HEK293 (cell line): Measurements from ENCODE around the gene SLC25A25.

Source experiments
- CTCF ChIA-PET: fragments of 350-600 bp; formaldehyde crosslinking; extraction: SDS; loops from one replicate; lab custom pipeline; 2021; ENCODE audit warnings: antibody characterized with exemption; lab: Yijun Ruan, JAX
- POLR2A ChIA-PET: fragments of 300-600 bp; formaldehyde crosslinking; extraction: SDS; loops from one replicate; lab custom pipeline; 2020; ENCODE audit warnings: antibody characterized with exemption, inconsistent platforms; lab: Yijun Ruan, JAX
- H3K27ac ChIP-seq: fragments of 200-500 bp; sonication (Bioruptor generic); 2 replicates; pipeline ENCODE4 v1.5.1; 2014; ENCODE audit warnings: low read depth, low read length, control low read depth, inconsistent platforms; ENCODE audit errors: extremely low read depth
- H3K36me3 ChIP-seq, 2 experiments: fragments of 200-500 bp in 1 of 2; sonication (Bioruptor generic) in 1 of 2; 1 replicate in 1 of 2; 2 replicates in 1 of 2; pipeline ENCODE4 v1.5.1; 2014 to 2017; ENCODE audit warnings: inconsistent platforms in 2 of 2, low read length in 2 of 2; ENCODE audit not compliant: control insufficient read depth in 2 of 2, insufficient read depth in 1 of 2
- H3K4me1 ChIP-seq: fragments of 200-500 bp; sonication (Bioruptor generic); 2 replicates; pipeline ENCODE4 v1.5.1; 2014; ENCODE audit warnings: mild to moderate bottlenecking, low read length, inconsistent platforms; ENCODE audit not compliant: control insufficient read depth, insufficient read depth
- H3K4me3 ChIP-seq: 2 replicates; pipeline ENCODE4 v1.5.1; 2011; ENCODE audit warnings: low read depth, mild to moderate bottlenecking, control low read depth, low read length, moderate library complexity
- H3K9me3 ChIP-seq: fragments of 200-500 bp; sonication (Bioruptor generic); 2 replicates; pipeline ENCODE4 v1.5.1; 2014; ENCODE audit warnings: low read depth, low read length, inconsistent platforms; ENCODE audit not compliant: control insufficient read depth, insufficient read depth
- ATF2 ChIP-seq: fragments of 450-650 bp; formaldehyde crosslinking; IDR thresholded peaks from 2 replicates; pipeline ENCODE4 v1.5.1; 2016; ENCODE audit warnings: missing biosample characterization, missing genetic modification characterization, low read depth
- BCL11B ChIP-seq: fragments of 450-650 bp; formaldehyde crosslinking; IDR thresholded peaks from 2 replicates; pipeline ENCODE4 v1.5.1; 2016; ENCODE audit warnings: low read depth, missing biosample characterization, missing genetic modification characterization
- EGR2 ChIP-seq: fragments of 450-650 bp; formaldehyde crosslinking; IDR thresholded peaks from 2 replicates; pipeline ENCODE4 v1.5.1; 2016; ENCODE audit warnings: low read depth, missing biosample characterization, missing genetic modification characterization
- KLF7 ChIP-seq: fragments of 450-650 bp; formaldehyde crosslinking; IDR thresholded peaks from 2 replicates; pipeline ENCODE4 v1.5.1; 2016; ENCODE audit warnings: missing biosample characterization, missing genetic modification characterization, borderline replicate concordance
- PBX3 ChIP-seq: sonication (generic); formaldehyde crosslinking; IDR thresholded peaks from 2 replicates; pipeline ENCODE4 v1.8.1; 2022; ENCODE audit warnings: mild to moderate bottlenecking, moderate library complexity, missing genetic modification reagents
- SP3 ChIP-seq: fragments of 450-650 bp; formaldehyde crosslinking; IDR thresholded peaks from 2 replicates; pipeline ENCODE4 v1.5.1; 2016; ENCODE audit warnings: missing biosample characterization, missing genetic modification characterization
- ZNF10 ChIP-seq: fragments of 450-650 bp; formaldehyde crosslinking; IDR thresholded peaks from 2 replicates; pipeline ENCODE4 v1.5.1; 2017; ENCODE audit warnings: missing biosample characterization, missing genetic modification characterization
- ZNF138 ChIP-seq: fragments of 450-650 bp; formaldehyde crosslinking; IDR thresholded peaks from 2 replicates; pipeline ENCODE4 v1.5.1; 2016; ENCODE audit warnings: missing biosample characterization, missing genetic modification characterization, borderline replicate concordance
- ZNF148 ChIP-seq: fragments of 450-650 bp; formaldehyde crosslinking; IDR thresholded peaks from 2 replicates; pipeline ENCODE4 v1.5.0; 2017; ENCODE audit warnings: missing biosample characterization, missing genetic modification characterization, borderline replicate concordance
- ZNF174 ChIP-seq: fragments of 450-650 bp; formaldehyde crosslinking; IDR thresholded peaks from 2 replicates; pipeline ENCODE4 v1.5.0; 2017; ENCODE audit warnings: missing biosample characterization, mild to moderate bottlenecking, missing genetic modification characterization
- ZNF19 ChIP-seq: fragments of 450-650 bp; formaldehyde crosslinking; IDR thresholded peaks from 2 replicates; pipeline ENCODE4; 2016; ENCODE audit warnings: missing biosample characterization, missing genetic modification characterization, low read depth
- ZNF23 ChIP-seq: fragments of 450-650 bp; formaldehyde crosslinking; IDR thresholded peaks from 2 replicates; pipeline ENCODE4 v1.5.1; 2016; ENCODE audit warnings: missing biosample characterization, missing genetic modification characterization, borderline replicate concordance
- ZNF324 ChIP-seq: fragments of 450-650 bp; formaldehyde crosslinking; IDR thresholded peaks from 2 replicates; pipeline ENCODE4 v1.5.1; 2016; ENCODE audit warnings: missing biosample characterization, missing genetic modification characterization
- ZNF416 ChIP-seq: fragments of 450-650 bp; formaldehyde crosslinking; IDR thresholded peaks from 2 replicates; pipeline ENCODE4 v1.5.1; 2016; ENCODE audit warnings: missing biosample characterization, missing genetic modification characterization
- ZNF624 ChIP-seq: fragments of 450-650 bp; formaldehyde crosslinking; IDR thresholded peaks from 2 replicates; pipeline ENCODE4 v1.5.1; 2017; ENCODE audit warnings: missing biosample characterization, missing genetic modification characterization
- ZNF626 ChIP-seq: fragments of 450-650 bp; sonication (Bioruptor Pico); formaldehyde crosslinking; IDR thresholded peaks from 2 replicates; pipeline ENCODE4 v1.5.1; 2018; ENCODE audit warnings: missing biosample characterization, missing genetic modification characterization, inconsistent platforms
- ZNF704 ChIP-seq: fragments of 450-650 bp; formaldehyde crosslinking; IDR thresholded peaks from 2 replicates; pipeline ENCODE4 v1.5.1; 2016; ENCODE audit warnings: missing biosample characterization, missing genetic modification characterization
- ZSCAN30 ChIP-seq: fragments of 450-650 bp; IDR thresholded peaks from 2 replicates; pipeline ENCODE4 v1.5.1; 2018; ENCODE audit warnings: missing biosample characterization, mild to moderate bottlenecking, missing genetic modification characterization, moderate library complexity

SLC25A25 gene

GRCh38 chr9:128106181-128106939, 38.3 kb downstream of the SLC25A25 start (continued):
- no peak for TF ChIP-seq ZNF10 (tag by site-specific recombination)
- no peak for TF ChIP-seq SP3 (tag by site-specific recombination)
- no peak for TF ChIP-seq ZNF624
- TF ChIP-seq ZNF174 (tag by site-specific recombination), result no peak
- no peak for TF ChIP-seq PBX3
- TF ChIP-seq ZNF324 (tag by site-specific recombination), result no peak
- TF ChIP-seq ZNF416 (tag by site-specific recombination), result no peak
- TF ChIP-seq ZNF19, result no peak
- no peak for TF ChIP-seq ZNF626
- no peak for TF ChIP-seq EGR2 (tag by site-specific recombination)
- no peak for TF ChIP-seq BCL11B

GRCh38 chr9:128106940-128107467, 39.0 kb downstream of the SLC25A25 start:
- peaks cover 0 to 68% of the 10 kb centered on the region in 2 experiments; a peak in 2 of 3 replicates for H3K36me3 ChIP-seq
- H3K4me3 ChIP-seq, result no peak overlapping the region
- H3K27ac ChIP-seq, result no peak overlapping the region
- ChIA-PET POLR2A (interaction anchor here (0.8 to 3.9 kb wide), 3 partner anchors 9 to 39 kb away, joined by 3 to 14 read pairs (median 4); partner anchors contain the start of gene SLC25A25), CTCF (interaction anchor here (8.0 kb wide), 1 partner anchor 10 kb away, joined by 88 read pairs; no protein-coding TSS in a partner anchor)
- TF ChIP-seq ZSCAN30 (tag by site-specific recombination) (no peak), ZNF23 (tag by site-specific recombination) (no peak), ZNF148 (no peak), KLF7 (no peak), ZNF138 (no peak), ZNF704 (tag by site-specific recombination) (no peak), ATF2 (tag by site-specific recombination) (no peak), ZNF626 (no peak)
- TF ChIP-seq, all 188 proteins: peak for 0
- Histone ChIP-seq H3K4me1 (no peaks in the 10 kb centered on the region), H3K9me3 (no peaks in the 10 kb centered on the region)
